Glutamatergic neuron (in vitro differentiated cells): ENCODE data around the gene PDE7B. TPM values are rescaled to one million over a fixed set of nuclear protein-coding genes. Genes with fewer than 3 reads are reported as not detected.
"Not testable (repeated sequence)": the region's sequence is repeated elsewhere in the genome, so short reads cannot be mapped to it uniquely, and the experiment has no call there.

Source experiments
- DNase-seq: peaks from one replicate; pipeline ENCODE4 v3.0.0; 2022
- H3K27ac Mint-ChIP-seq: one replicate; pipeline ENCODE4 v1.8.0; 2020; ENCODE audit warnings: mild to moderate bottlenecking, mixed read lengths, inconsistent platforms; ENCODE audit not compliant: unreplicated experiment
- H3K27me3 Mint-ChIP-seq: one replicate; pipeline ENCODE4 v1.8.0; 2020; ENCODE audit warnings: mild to moderate bottlenecking, moderate library complexity, mixed read lengths, inconsistent platforms; ENCODE audit not compliant: unreplicated experiment
- H3K36me3 Mint-ChIP-seq: one replicate; pipeline ENCODE4 v1.8.0; 2020; ENCODE audit warnings: mild to moderate bottlenecking, mixed read lengths, inconsistent platforms; ENCODE audit not compliant: unreplicated experiment
- H3K4me1 Mint-ChIP-seq: one replicate; pipeline ENCODE4 v1.8.0; 2020; ENCODE audit warnings: mild to moderate bottlenecking, low read depth, mixed read lengths, inconsistent platforms; ENCODE audit not compliant: unreplicated experiment
- H3K4me3 Mint-ChIP-seq: one replicate; pipeline ENCODE4 v1.8.0; 2020; ENCODE audit warnings: mild to moderate bottlenecking, mixed read lengths, inconsistent platforms; ENCODE audit not compliant: unreplicated experiment
- H3K9me3 Mint-ChIP-seq: one replicate; pipeline ENCODE4 v1.8.0; 2020; ENCODE audit warnings: mild to moderate bottlenecking, moderate library complexity, mixed read lengths, inconsistent platforms; ENCODE audit not compliant: unreplicated experiment
- CTCF ChIP-seq: fragments of 200-600 bp; sonication (generic); IDR thresholded peaks from one replicate; pipeline ENCODE4 v1.5.0; 2021; ENCODE audit not compliant: partially characterized antibody, unreplicated experiment
- total RNA-seq: library from RNA; stranded (reverse); fragmentation: NEBNext Ultra II Directional; extraction: Animal tissue kit (Norgen Biotek cat#: 25700); gene quantifications from one replicate; pipeline ENCODE4 v1.2.1, GENCODE V29; 2021; ENCODE audit not compliant: unreplicated experiment

PDE7B gene
- total RNA-seq, 1 donor from 2014 or later: not detected

GRCh38 chr6:136137739-136138402 is 286.4 kb downstream of the PDE7B start:
- no peak overlapping the region for H3K27ac Mint-ChIP-seq
- TF ChIP-seq CTCF: no peak
- no peaks in the 10 kb centered on the region for H3K27me3 Mint-ChIP-seq
- H3K36me3 Mint-ChIP-seq: peaks cover 6% of the 10 kb centered on the region
- H3K4me3 Mint-ChIP-seq: no peak overlapping the region
- no peaks in the 10 kb centered on the region for H3K9me3 Mint-ChIP-seq
- H3K4me1 Mint-ChIP-seq: peaks cover 5% of the 10 kb centered on the region
- DNase-seq: no peak

- not testable (repeated sequence) for H3K4me1 Mint-ChIP-seq, H3K27me3 Mint-ChIP-seq, H3K27ac Mint-ChIP-seq, H3K36me3 Mint-ChIP-seq, H3K9me3 Mint-ChIP-seq, DNase-seq, H3K4me3 Mint-ChIP-seq
Measured at GRCh38 chr6:136139111-136139510, 287.6 kb downstream of the PDE7B start.

- no peaks in the 10 kb centered on the region for H3K27me3 Mint-ChIP-seq
- no peak overlapping the region for H3K27ac Mint-ChIP-seq
- TF ChIP-seq CTCF: no peak
- no peaks in the 10 kb centered on the region for H3K9me3 Mint-ChIP-seq
- peaks cover 5% of the 10 kb centered on the region for H3K4me1 Mint-ChIP-seq
- DNase-seq: no peak
- no peak overlapping the region for H3K4me3 Mint-ChIP-seq
- peaks cover 6% of the 10 kb centered on the region for H3K36me3 Mint-ChIP-seq
Measured at GRCh38 chr6:136144251-136145023, 292.9 kb downstream of the PDE7B start.

- H3K27me3 Mint-ChIP-seq: no peaks in the 10 kb centered on the region
- no peak overlapping the region for H3K4me3 Mint-ChIP-seq
- H3K4me1 Mint-ChIP-seq: peaks cover 5% of the 10 kb centered on the region
- TF ChIP-seq CTCF: no peak
- H3K27ac Mint-ChIP-seq: peak overlapping the region; percentile 0
- H3K9me3 Mint-ChIP-seq: no peaks in the 10 kb centered on the region
- DNase-seq: no peak
- H3K36me3 Mint-ChIP-seq: peaks cover 6% of the 10 kb centered on the region
Measured at GRCh38 chr6:136146130-136146529, 294.6 kb downstream of the PDE7B start.

GRCh38 chr6:136147342-136147741 is 295.8 kb downstream of the PDE7B start:
- Mint-ChIP-seq H3K27me3 (no peaks in the 10 kb centered on the region), H3K4me1 (peaks cover 5% of the 10 kb centered on the region), H3K27ac (no peak overlapping the region), H3K36me3 (no peaks in the 10 kb centered on the region), H3K9me3 (no peaks in the 10 kb centered on the region), H3K4me3 (no peak overlapping the region)
- TF ChIP-seq CTCF: no peak
- no peak for DNase-seq
